Measurements from ENCODE around the gene ASPHD1.
"Not testable (repeated sequence)": the region's sequence is repeated elsewhere in the genome, so short reads cannot be mapped to it uniquely, and the experiment has no call there.

DNA sequence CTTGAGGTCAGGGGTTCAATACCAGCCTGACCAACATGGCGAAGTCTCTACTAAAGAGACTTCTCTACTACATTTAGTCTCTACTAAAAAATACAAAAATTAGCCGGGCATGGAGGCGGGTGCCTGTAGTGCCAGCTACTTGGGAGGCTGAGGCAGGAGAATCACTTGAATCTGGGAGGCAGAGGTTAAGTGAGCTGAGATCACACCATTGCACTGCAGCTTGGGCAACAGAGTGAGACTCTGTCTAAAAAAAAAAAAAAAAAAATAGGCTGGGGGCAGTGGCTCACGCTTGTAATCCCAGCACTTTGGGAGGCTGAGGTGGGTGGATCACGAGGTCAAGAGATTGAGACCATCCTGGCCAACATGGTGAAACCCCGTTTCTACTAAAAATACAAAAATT, 9.6 kb downstream of the ASPHD1 start:
- not testable (repeated sequence) for TF ChIP-seq CTCF, POLR2A, EP300 (IDR thresholded peaks at IDR 0.05)
